Adrenal gland (tissue), 12 donors: ENCODE data around the gene ADGB. TPM values are rescaled to one million over a fixed set of nuclear protein-coding genes. Genes with fewer than 3 reads are reported as not detected.

Experiments used
- DNase-seq, 7 donors: peaks; one replicate each; pipeline ENCODE4 v3.0.0-alpha.2; 2019 to 2020
- H3K27ac ChIP-seq, 5 donors: fragments of 200-600 bp; sonication (generic) in 4 of 5; 1 replicate in 3 of 5; 2 replicates in 2 of 5; pipeline versions ENCODE4 v1.5.1 to v1.8.0; 2016 to 2020; ENCODE audit warnings: mild to moderate bottlenecking in 1 of 5
- H3K27me3 ChIP-seq: fragments of 200-600 bp; 2 replicates; pipeline ENCODE4 v1.8.0; 2021
- H3K36me3 ChIP-seq, 2 donors: fragments of 200-600 bp; replicated peaks in 1 of 2; 1 replicate in 1 of 2; 2 replicates in 1 of 2; pipeline versions ENCODE4 v1.5.1 to v1.8.0; 2018 to 2022
- H3K4me1 ChIP-seq, 2 donors: fragments of 200-600 bp; replicated peaks in 1 of 2; 1 replicate in 1 of 2; 2 replicates in 1 of 2; pipeline versions ENCODE4 v1.5.1 to v1.8.0; 2018 to 2021
- H3K4me3 ChIP-seq, 4 donors: fragments of 200-600 bp; sonication (generic) in 3 of 4; one replicate each; pipeline ENCODE4 v1.5.1; 2016 to 2018
- H3K9me3 ChIP-seq, 3 donors: fragments of 200-600 bp; sonication (generic) in 1 of 3; replicated peaks in 1 of 3; 1 replicate in 2 of 3; 2 replicates in 1 of 3; pipeline versions ENCODE4 v1.5.1 to v1.8.0; 2016 to 2021
- CTCF ChIP-seq, 6 experiments: fragments of 450-650 bp in 4 of 6; fragments of 200-600 bp in 2 of 6; sonication (generic) in 1 of 6; IDR thresholded peaks; 1 replicate in 5 of 6; 2 replicates in 1 of 6; pipeline versions ENCODE4 v1.5.1 to v1.8.0; 2016 to 2021; ENCODE audit warnings: antibody characterized with exemption in 6 of 6, mild to moderate bottlenecking in 2 of 6, moderate library complexity in 1 of 6
- POLR2A ChIP-seq, 2 donors: fragments of 450-650 bp; IDR thresholded peaks; one replicate each; pipeline ENCODE4 v1.6.1; 2017; ENCODE audit warnings: antibody characterized with exemption in 2 of 2, mild to moderate bottlenecking in 2 of 2, moderate library complexity in 1 of 2
- WGBS, 4 donors: extraction: QIAGEN DNeasy Blood & Tissue Kit in 2 of 4; methylation state at CpG; one replicate each; pipeline versions ENCODE4 v1.1.5 to v1.1.7; 2013 to 2017; 5-methylcytosine and 5-hydroxymethylcytosine counted together
- intact Hi-C, 2 donors: fragments of 100-400 bp; cut with DNase I; formaldehyde crosslinking; loops; one replicate each; pipeline versions ENCODE4 v1.14.1 to v1.15.0; 2022 to 2023
- polyA plus RNA-seq, 3 donors: library from polyadenylated mRNA; stranded (reverse); fragments of 200-250 nt in 2 of 3; fragments of 350-450 nt in 1 of 3; fragmentation: Illumina TruSeq in 1 of 3; extraction: RNeasy Lipid Tissue Mini Kit (QIAGEN cat#74804) in 1 of 3; gene quantifications; one replicate each; pipeline ENCODE4 v1.2.3, GENCODE V29; 2013 to 2014
- total RNA-seq, 9 donors: library from RNA; depleted of rRNA in 4 of 9; stranded (reverse); fragments of >200 nt in 4 of 9; fragments of 120-200 nt in 1 of 9; fragmentation: NEBNext Ultra II Directional in 1 of 9; extraction: Animal tissue kit (Norgen Biotek cat#: 25700) in 1 of 9; gene quantifications; one replicate each; pipeline versions ENCODE4 v1.1.0 to v1.2.4, GENCODE V29; 2013 to 2023
- donor health status: healthy with polysubstance abuse.
- donor health status: Bipolar disorder and iron deficiency.
- donor health status: DM: yes; HTN: yes; CAD: no.
- donor health status: DM: no; HTN: no; CAD: no.
- donor health status: DM: no; HTN: no; CAD: no.
- donor health status: DM: yes; HTN: yes; CAD: no.

ADGB gene
- total and polyA plus RNA-seq, 12 donors = not detected

- Histone ChIP-seq H3K4me3 (no peak overlapping the region), H3K27me3 (no peaks in the 10 kb centered on the region), H3K36me3 (no peaks in the 10 kb centered on the region), H3K27ac (no peak overlapping the region), H3K9me3 (no peaks in the 10 kb centered on the region), H3K4me1 (no peaks in the 10 kb centered on the region)
- no peak for TF ChIP-seq POLR2A (IDR thresholded peaks at IDR 0.05)
- no peak for TF ChIP-seq CTCF (IDR thresholded peaks at IDR 0.05)
- no peak for DNase-seq
- intact Hi-C loops = no loop called here
- WGBS, 4 donors = 91 to 100% (median 98%) methylated on average over 1 of the region's 1 CpG
These were observed 84.1 kb downstream of the ADGB start for GRCh38 chr6:146682919-146683318.

- no peak overlapping the region for H3K4me3 ChIP-seq
- no peaks in the 10 kb centered on the region for H3K9me3 ChIP-seq
- intact Hi-C loops = no loop called here
- no peak overlapping the region for H3K27ac ChIP-seq
- TF ChIP-seq POLR2A (IDR thresholded peaks at IDR 0.05) (no peak), CTCF (IDR thresholded peaks at IDR 0.05) (no peak)
- 64 to 81% (median 74%) methylated on average over 4 of the region's 4 CpGs for WGBS, 4 donors
- no peaks in the 10 kb centered on the region for H3K36me3 ChIP-seq
- no peak for DNase-seq
- H3K4me1 ChIP-seq = no peaks in the 10 kb centered on the region
- H3K27me3 ChIP-seq = no peaks in the 10 kb centered on the region
These were observed 91.0 kb downstream of the ADGB start for GRCh38 chr6:146689806-146690205.

- TF ChIP-seq POLR2A (IDR thresholded peaks at IDR 0.05) (no peak), CTCF (IDR thresholded peaks at IDR 0.05) (no peak)
- Histone ChIP-seq H3K36me3 (no peaks in the 10 kb centered on the region), H3K4me1 (no peaks in the 10 kb centered on the region), H3K27me3 (no peaks in the 10 kb centered on the region), H3K9me3 (no peaks in the 10 kb centered on the region), H3K4me3 (no peak overlapping the region), H3K27ac (no peak overlapping the region)
- 86 to 95% (median 93%) methylated on average over 4 of the region's 4 CpGs for WGBS, 4 donors
- DNase-seq = no peak
- intact Hi-C loops = no loop called here
These were observed 94.6 kb downstream of the ADGB start for GRCh38 chr6:146693342-146693741.

GRCh38 chr6:146697921-146698320 lies 99.1 kb downstream of the ADGB start:
- Histone ChIP-seq H3K36me3 (no peaks in the 10 kb centered on the region), H3K27ac (no peak overlapping the region), H3K4me3 (no peak overlapping the region), H3K4me1 (no peaks in the 10 kb centered on the region), H3K27me3 (no peaks in the 10 kb centered on the region), H3K9me3 (no peaks in the 10 kb centered on the region)
- no peak for DNase-seq
- 79 to 86% (median 83%) methylated on average over 2 of the region's 2 CpGs for WGBS, 4 donors
- TF ChIP-seq CTCF (IDR thresholded peaks at IDR 0.05) (no peak), POLR2A (IDR thresholded peaks at IDR 0.05) (no peak)
- intact Hi-C loops = loop anchor here in 1 of 2 donors (5.0 kb wide), 1 partner anchor 156 kb away; the partner anchor contains the start of gene RAB32
